RWPE2 (cell line): ENCODE results near the gene AHCYL2.

Source experiments
- ATAC-seq: fragments of 200-7000 bp; cut with Tn5 transposase; 3 replicates; pipeline ENCODE4 v1.9.1; 2021; ENCODE audit warnings: low read depth
- DNase-seq: peaks from one replicate; pipeline ENCODE4 v3.0.0-alpha.2; 2020; ENCODE audit warnings: low spot score
- H3K27ac ChIP-seq: fragments of 450-650 bp; 2 replicates; pipeline ENCODE4 v1.5.1; 2017; ENCODE audit warnings: mild to moderate bottlenecking; ENCODE audit not compliant: poor library complexity, severe bottlenecking
- H3K27me3 ChIP-seq: fragments of 250-450 bp; sonication (Bioruptor Pico); 2 replicates; pipeline ENCODE4 v1.5.1; 2021; ENCODE audit warnings: mild to moderate bottlenecking, moderate library complexity; ENCODE audit not compliant: insufficient read depth, poor library complexity, severe bottlenecking
- H3K36me3 ChIP-seq: fragments of 250-450 bp; sonication (Bioruptor Pico); 2 replicates; pipeline ENCODE4 v1.5.1; 2020; ENCODE audit warnings: low read depth, mild to moderate bottlenecking, moderate library complexity
- H3K4me1 ChIP-seq: fragments of 250-450 bp; sonication (Bioruptor Pico); 2 replicates; pipeline ENCODE4 v1.5.1; 2021; ENCODE audit warnings: mild to moderate bottlenecking, moderate library complexity; ENCODE audit not compliant: insufficient read depth, poor library complexity, severe bottlenecking
- H3K4me3 ChIP-seq: fragments of 250-450 bp; sonication (Bioruptor Pico); 2 replicates; pipeline ENCODE4 v1.5.1; 2021; ENCODE audit warnings: mild to moderate bottlenecking, moderate library complexity; ENCODE audit not compliant: severe bottlenecking
- H3K9me3 ChIP-seq: fragments of 250-450 bp; sonication (Bioruptor Pico); 2 replicates; pipeline ENCODE4 v1.5.1; 2021; ENCODE audit warnings: mild to moderate bottlenecking, moderate library complexity; ENCODE audit not compliant: severe bottlenecking
- CTCF ChIP-seq: fragments of 450-650 bp; IDR thresholded peaks from one replicate; pipeline ENCODE4 v1.5.1; 2017; ENCODE audit warnings: mild to moderate bottlenecking, moderate library complexity; ENCODE audit not compliant: poor library complexity, severe bottlenecking

Gene AHCYL2

DNA sequence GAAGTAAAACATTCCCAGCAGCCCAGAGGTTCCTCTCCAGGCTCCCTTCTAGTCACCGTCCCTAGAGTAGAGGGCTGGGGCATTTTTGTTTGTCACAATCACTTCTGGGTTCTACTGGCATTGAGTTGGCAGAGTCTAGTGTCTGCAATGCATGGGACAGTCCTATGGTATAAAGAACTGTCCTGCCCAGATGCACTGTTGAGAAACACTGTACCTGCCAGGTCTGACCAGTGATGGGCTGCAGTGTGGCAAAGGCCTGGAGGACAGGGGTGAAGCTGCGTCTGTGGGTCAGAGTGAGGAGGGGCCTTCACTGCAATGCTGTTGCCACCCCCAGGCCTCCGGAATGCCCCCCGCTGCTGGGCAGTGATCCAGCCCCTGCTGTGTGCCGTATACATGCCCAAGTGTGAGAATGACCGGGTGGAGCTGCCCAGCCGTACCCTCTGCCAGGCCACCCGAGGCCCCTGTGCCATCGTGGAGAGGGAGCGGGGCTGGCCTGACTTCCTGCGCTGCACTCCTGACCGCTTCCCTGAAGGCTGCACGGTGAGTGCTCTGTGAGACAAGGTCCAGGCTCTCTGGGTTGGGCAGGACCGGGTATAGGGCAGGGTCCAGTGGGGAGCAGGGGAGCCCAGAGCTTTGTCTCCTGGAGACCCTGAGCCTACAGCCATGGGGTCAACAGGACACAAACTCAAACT is 21.6 kb upstream of the AHCYL2 start:
- no peaks in the 10 kb centered on the region for H3K27me3 ChIP-seq
- no peak overlapping the region for H3K4me3 ChIP-seq
- no peak for DNase-seq
- no peak for ATAC-seq
- no peak overlapping the region for H3K27ac ChIP-seq
- TF ChIP-seq CTCF = no peak
- H3K4me1 ChIP-seq = no peaks in the 10 kb centered on the region
- no peaks in the 10 kb centered on the region for H3K36me3 ChIP-seq
- H3K9me3 ChIP-seq = no peaks in the 10 kb centered on the region

- Histone ChIP-seq H3K9me3 (no peaks in the 10 kb centered on the region), H3K4me1 (no peaks in the 10 kb centered on the region), H3K36me3 (no peaks in the 10 kb centered on the region), H3K27ac (no peak overlapping the region), H3K27me3 (no peaks in the 10 kb centered on the region), H3K4me3 (no peak overlapping the region)
- ATAC-seq (no peak), DNase-seq (no peak)
- TF ChIP-seq CTCF = no peak
These were observed 19.6 kb upstream of the AHCYL2 start for GRCh38 chr7:129205126-129205818.

GRCh38 chr7:129205987-129206785 is 18.6 kb upstream of the AHCYL2 start:
- ATAC-seq (no peak), DNase-seq (no peak)
- Histone ChIP-seq H3K4me1 (no peaks in the 10 kb centered on the region), H3K27ac (no peak overlapping the region), H3K9me3 (no peaks in the 10 kb centered on the region), H3K4me3 (no peak overlapping the region), H3K27me3 (no peaks in the 10 kb centered on the region), H3K36me3 (no peaks in the 10 kb centered on the region)
- TF ChIP-seq CTCF = no peak

DNA sequence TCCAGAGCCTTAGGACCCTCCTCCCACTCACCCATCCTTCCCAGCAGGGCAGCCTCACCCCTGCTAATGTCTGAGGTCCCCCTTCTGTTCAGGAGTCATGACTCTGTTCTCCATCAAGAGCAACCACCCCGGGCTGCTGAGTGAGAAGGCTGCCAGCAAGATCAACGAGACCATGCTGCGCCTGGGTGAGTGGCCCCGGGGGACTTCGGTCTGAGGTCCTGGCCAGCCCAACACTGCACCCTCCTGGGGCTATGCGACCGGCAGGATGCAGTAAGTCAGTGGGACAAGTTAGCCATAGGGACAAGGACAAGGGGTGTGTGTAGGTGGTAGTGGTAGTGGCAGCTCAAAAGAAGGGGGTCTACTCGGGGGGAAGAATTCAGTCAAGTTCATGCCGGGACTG is 16.2 kb upstream of the AHCYL2 start:
- Histone ChIP-seq H3K4me1 (no peaks in the 10 kb centered on the region), H3K27me3 (no peaks in the 10 kb centered on the region), H3K27ac (no peak overlapping the region), H3K4me3 (no peak overlapping the region), H3K9me3 (no peaks in the 10 kb centered on the region), H3K36me3 (no peaks in the 10 kb centered on the region)
- no peak for DNase-seq
- TF ChIP-seq CTCF = no peak
- no peak for ATAC-seq
